GM18868 (cell line): ENCODE results near the gene LRRC28.

Source experiments
- ATAC-seq: cut with Tn5 transposase; IDR thresholded peaks from one replicate; pipeline ENCODE4 v1.9.1; 2021; ENCODE audit warnings: mild to moderate bottlenecking, moderate library complexity; ENCODE audit not compliant: unreplicated experiment

The LRRC28 gene

GRCh38 chr15:99335508-99335907 lies 84.2 kb downstream of the LRRC28 start:
- ATAC-seq = no peak

DNA sequence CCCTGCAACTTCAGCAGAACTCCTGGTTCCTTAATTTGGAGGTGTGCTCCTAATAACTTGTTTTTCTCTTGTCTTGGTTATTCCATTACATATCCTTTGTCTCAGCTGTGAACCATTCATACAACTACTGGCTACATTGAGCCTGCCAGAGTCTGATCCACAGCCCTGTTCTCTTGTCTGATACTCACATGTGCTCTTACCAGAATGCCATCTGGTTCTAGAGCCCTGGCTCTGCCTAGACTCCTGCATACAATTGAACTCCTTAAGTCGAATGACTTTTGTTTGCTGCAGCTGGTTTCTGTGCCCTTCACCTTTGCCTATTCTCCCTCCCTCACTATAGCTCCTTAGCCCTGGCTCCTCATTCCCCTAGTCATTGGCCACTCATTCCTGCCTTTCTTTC lies 85.5 kb downstream of the LRRC28 start:
- no peak for ATAC-seq

DNA sequence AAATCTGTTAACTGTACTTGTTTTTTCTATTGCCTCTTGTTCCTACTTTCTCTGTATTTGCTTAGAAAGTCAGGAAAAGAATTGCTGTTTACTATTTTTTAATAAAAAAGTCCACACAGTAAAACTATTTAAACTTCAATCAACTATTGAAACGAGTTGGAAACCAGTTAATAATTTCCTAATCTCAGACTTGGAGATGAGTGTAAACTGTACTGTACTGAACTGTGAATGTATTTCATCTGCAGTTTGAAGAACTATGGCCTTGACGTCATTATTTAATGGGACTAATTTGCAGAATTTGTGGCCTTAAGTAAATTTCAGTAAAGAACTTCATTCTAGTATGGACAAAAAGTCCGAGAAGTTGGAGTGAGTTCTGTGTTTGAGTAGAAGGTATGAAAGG lies 89.1 kb downstream of the LRRC28 start:
- ATAC-seq = no peak

DNA sequence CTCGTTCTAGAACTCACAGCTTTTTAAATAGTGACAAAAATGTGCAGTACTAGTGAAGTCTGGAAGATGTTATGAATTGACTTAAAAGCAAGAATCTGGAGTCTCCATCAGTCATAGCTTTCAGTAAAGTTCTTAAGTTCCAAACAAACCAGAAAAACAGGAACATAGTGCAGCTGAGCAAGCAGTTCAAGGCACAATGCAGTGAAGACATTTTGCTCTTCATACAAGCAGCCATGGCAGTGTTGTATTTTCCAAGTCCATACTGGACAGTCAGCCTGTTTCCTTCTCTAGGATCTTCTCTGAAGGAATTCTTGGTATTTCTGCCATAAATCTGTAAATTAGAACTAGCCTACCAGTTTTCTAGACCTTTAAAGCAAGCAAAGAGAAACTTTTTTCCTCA lies 90.5 kb downstream of the LRRC28 start:
- ATAC-seq = no peak

- ATAC-seq = no peak
These were observed 91.9 kb downstream of the LRRC28 start for GRCh38 chr15:99343208-99343607.

DNA sequence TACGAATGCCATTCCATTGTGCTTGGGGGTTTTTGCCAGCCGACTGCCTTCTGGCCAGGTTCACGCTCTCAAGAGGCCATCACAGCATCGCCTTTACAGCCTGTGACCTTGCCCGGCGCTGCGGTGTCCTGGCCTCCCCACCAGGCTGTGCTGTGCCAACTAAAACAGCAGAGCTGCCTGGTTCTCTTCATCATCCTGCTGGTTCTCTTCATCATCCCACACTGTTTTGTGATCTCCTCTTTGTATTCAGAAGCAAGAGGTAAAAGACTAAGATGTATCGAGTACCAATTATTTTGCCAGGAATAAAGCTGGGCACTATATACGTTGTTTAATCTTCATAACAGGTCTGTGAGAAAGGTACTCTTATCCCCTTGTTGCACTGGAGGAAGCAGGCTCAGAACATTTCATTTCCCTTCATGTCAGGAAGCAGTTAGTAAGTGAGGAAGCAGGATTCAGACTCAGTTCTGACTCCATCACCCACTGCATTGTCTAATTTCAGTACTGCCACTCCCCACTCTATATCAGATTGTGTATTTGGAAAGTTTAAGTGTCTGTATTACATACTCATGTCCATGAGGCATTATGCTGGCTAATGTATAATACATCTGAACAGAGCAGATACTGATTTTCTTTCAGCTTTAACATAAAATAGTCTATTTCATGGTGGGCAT lies 92.7 kb downstream of the LRRC28 start:
- ATAC-seq = no peak

- ATAC-seq = no peak
These were observed 93.4 kb downstream of the LRRC28 start for GRCh38 chr15:99344639-99345038.

DNA sequence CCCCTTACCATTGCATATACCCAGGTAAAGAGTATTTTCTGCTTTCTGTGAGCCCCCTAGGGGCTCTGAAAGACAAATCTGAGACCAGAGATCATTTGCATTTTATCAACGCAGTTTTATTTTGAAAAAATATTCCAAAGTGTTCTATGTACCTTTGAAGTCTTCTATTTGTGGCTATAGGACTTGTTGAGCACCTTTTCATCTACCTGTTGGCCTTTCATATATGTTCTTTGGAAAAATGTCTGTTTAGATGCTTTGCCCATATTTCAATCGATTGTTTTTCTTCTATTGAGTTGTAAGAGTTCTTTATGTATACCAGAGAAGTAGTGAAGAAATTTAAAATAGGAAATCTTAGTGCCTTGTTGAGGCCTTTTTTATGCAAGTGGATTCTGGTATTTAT lies 94.0 kb downstream of the LRRC28 start:
- no peak for ATAC-seq

DNA sequence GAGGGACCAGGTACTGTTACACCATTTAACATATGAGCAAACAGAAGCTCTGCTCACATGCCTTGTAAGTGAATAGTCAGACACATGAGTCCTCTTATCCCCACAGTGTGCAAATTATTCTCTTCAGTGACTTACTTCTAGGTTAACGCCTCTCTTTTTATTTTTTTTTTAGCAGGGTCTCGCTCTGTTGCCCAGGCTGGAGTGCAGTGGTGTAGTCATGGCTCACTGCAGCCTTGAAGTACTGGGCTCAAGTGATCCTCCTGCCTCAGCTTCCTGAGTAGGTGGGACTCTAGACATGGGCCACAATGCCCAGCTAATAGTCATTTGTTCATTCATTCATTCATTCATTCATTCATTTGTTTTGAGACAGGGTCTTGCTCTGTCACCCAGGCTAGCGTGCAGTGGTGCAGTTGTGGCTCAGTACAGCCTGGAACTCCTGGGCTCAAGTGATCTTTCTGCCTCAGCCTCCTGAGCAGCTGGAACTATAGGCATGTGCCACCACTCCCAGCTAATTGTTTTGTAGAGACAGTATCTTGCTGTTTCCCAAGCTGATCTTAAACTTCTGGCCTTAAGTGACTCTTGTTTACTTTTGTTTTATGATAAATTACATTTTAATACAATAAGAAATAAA lies 94.7 kb downstream of the LRRC28 start:
- peak; percentile 36 for ATAC-seq

GRCh38 chr15:99347574-99347973 lies 96.3 kb downstream of the LRRC28 start:
- ATAC-seq = no peak

GRCh38 chr15:99348412-99348811 lies 97.1 kb downstream of the LRRC28 start:
- ATAC-seq = no peak

- no peak for ATAC-seq
These were observed 99.1 kb downstream of the LRRC28 start for GRCh38 chr15:99350408-99350807.

DNA sequence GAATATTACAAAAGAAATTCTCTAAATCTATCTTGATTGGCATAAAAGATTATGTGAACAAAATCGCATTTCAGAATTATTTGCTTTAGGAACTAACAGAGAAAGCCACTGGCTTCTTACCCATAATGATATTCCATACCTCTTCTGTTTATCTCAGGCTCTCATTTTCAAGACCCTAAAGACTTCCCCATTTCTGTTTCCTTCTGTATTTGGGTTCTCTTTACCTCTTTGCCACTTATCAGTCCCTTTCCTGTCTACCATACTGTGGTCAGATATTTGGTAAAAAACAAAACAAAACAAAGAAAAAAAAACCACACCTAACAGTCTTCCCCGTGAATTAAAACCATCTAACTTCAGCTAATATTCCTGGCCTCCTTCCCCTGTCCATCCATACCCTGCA lies 108.5 kb downstream of the LRRC28 start:
- no peak for ATAC-seq

DNA sequence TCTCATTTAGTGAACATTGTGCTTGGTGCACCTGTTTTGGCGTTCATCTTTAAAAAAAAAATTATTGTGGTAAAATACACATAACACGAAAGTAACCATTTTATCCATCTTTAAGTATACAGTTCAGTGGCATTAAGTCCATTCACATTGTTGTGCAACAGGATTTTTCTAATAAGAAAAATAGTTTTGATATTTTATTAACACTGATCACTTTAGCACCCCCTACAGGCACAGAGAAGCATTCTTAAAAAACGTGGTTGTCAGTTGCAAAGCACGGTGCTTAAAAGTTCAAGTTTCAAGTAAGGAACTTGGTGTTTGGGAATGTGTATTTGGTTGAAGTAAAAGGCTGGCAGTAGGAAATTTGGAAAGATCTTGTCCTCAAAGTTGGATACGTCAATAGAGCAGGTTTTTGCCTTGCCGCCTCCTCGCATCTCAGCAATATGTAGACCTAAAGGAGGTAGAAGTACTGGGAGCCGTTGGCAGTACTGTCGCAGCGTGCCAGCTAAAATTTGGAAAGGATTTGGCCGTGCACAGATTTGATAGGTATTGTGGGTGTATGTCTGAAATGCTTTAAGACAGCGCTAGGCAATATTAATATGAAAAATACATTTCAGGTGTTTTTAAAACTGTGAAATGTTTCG lies 110.4 kb downstream of the LRRC28 start:
- ATAC-seq = no peak

- ATAC-seq = peak; percentile 94
These were observed 114.0 kb downstream of the LRRC28 start for GRCh38 chr15:99365242-99365641.

- ATAC-seq = no peak
These were observed 114.7 kb downstream of the LRRC28 start for GRCh38 chr15:99366013-99366412.

DNA sequence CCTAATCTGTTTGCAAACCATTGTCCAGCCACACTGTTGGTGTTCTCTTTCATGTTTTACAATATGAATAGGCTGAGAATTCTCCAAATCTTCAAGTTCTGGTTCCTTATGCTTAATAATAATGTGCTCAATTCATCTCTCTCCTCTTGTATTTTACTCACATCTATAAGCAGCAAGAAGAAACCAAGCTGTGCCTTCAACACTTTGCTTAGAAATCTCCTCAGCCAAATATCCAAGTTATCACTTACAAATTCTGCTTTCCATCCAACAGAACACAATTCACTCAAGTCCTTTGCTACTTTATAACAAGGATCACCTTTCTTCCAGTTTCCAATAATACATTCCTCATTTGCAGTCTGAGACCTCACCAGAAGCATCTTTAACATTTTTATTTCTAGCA lies 117.5 kb downstream of the LRRC28 start:
- ATAC-seq = no peak

DNA sequence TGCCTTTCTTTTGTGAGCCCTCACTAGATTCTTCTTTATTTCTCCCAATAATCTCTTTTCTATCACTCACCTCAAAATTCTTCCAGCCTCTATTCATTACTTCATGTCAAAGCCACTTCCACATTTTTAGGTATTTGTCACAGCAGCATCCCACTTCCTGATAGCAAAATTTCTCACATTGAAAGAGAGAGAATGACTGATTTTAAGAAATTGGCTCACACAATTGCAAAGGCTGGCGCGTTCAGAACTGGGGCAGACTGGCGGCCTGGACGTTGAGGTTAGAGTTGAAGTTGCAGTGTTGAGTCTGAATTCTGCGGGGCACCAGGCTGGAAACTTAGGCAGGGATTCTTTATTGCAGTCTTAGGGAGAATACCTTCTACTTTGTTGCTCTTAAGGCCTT lies 117.9 kb downstream of the LRRC28 start:
- no peak for ATAC-seq

- ATAC-seq = peak; percentile 91
These were observed 120.2 kb downstream of the LRRC28 start for GRCh38 chr15:99371180-99372103.

DNA sequence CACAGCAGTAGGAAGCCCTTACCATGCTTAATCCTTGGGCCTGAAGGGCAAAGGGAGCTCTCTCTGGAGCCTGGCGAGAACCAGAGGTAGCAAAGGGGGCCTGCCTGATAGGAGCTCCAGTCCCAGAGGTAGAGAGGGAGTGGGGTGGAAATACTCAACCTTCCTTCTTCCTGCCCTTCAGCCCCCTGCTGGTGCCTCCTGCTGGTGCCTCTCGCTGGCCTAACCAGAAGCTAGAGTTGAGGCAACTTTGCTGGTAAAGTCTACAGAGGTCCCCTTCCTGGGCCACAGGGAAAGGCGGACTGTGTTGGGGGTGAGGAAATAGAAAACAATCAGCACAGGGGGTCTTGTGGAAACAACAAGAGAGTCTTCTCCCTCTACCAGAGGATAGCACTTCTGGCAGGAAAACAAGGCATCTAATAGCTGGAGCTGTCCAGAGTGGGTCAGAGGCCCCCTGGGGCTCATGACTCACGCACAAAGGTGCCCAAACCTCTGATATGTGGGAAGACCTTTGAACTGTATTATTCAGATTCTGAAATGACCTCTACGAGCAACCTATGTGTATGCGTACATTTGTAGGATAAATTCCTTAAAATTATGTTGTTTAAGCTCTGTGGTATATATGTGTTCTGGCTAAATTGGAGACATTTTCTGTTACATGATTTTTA lies 133.9 kb downstream of the LRRC28 start:
- ATAC-seq = no peak

DNA sequence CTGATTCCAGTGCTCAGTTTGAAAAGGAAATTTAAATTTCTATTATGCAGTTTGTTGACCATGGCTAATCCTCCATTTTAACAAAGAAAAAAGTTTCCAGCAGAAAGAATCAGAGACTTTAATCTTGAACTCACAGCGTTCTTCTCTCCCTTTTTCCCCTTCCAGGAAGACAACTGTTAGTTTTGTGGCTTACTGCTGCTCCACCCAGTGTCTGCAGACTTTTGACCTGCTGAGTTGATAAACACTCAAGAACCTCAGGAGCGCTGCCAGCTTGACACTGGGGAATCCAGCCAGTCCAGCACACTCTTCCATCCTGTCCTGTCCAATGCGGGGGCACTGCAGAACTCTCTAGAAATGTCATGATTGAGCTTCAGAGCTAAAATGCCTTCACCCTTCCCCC lies 134.6 kb downstream of the LRRC28 start:
- ATAC-seq = no peak
